Measurements from ENCODE around the gene ACBD6.

- TF ChIP-seq POLR2A (IDR thresholded peaks at IDR 0.05) (no peak), CTCF (IDR thresholded peaks at IDR 0.05) (no peak)
Measured at GRCh38 chr1:180251526-180252305, 250.7 kb downstream of the ACBD6 start.
